ENCODE results near the gene POLR2B.
"Not testable (repeated sequence)": the region's sequence is repeated elsewhere in the genome, so short reads cannot be mapped to it uniquely, and the experiment has no call there.

Gene POLR2B

DNA sequence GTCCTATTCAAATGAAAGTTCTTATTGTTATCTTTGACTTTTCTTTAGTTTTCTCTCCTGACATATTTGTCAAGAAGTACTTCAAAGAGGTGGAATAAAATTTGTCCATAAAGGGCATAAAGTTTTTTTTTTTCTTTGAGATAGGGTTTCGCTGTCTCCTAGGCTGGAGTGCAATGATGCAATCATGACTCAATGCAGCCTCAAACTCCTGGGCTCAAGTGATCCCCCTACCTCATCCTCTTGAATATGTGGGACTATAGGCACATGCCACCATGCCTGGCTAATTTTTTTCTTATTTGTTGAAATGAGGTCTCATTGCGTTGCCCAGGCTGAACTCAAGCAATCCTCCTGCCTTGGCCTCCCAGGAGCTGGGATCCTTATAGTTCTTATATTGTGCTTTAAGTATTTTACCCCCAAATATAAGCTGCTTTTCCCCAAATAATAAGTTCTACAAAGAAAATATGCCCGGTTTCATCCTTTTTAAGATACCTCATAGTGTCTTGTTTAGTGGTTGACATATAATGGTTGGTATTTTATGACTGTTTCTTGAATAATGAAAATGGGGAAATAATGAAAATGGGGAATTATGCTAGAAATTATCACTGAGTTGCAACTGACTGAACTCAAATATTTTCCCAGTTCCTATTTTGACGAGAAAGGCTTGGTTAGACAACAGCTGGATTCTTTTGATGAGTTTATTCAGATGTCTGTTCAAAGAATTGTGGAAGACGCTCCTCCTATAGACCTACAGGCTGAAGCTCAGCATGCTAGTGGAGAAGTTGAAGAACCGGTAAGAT is 11.6 kb downstream of the POLR2B start:
- DNase-seq: no peak

DNA sequence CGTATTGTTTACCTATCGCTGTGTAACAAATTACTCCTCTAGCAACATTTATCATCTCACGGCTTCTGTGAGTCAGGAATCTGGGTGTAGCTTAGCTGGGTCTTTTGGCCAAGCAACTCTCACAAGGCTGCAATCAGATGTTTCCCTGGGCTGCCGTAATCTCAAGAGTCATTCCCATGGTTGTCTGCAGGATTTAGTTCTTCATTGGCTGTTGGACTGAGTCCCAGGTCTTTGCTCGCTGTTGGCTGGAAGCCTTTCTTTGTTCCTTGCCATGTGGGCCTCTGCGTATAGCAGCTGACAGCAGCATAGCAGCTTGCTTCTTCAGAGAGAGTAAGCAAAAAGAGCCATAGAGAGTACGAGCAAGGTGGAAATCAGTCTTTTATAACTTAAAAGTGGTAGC is 16.8 kb downstream of the POLR2B start:
- no peak for DNase-seq

DNA sequence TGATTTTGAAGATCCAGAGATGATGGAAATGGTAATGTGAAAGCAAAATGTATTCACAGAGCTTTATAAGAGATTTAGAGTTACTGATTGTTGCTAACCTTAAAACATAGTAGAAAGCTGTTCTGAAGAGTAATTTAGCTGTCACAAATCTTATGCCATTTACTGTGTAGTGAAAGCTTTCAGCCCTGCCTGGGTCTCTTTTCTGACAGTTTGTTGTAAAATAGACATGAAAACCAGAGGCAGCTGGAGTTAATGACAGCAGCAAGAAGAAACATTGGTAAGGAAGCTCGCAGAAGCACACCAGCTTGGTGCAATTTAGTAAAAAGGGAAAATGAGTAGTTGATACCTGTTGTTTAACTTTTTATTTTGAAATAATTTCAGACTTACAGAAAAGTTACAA is 21.1 kb downstream of the POLR2B start:
- DNase-seq: no peak

DNA sequence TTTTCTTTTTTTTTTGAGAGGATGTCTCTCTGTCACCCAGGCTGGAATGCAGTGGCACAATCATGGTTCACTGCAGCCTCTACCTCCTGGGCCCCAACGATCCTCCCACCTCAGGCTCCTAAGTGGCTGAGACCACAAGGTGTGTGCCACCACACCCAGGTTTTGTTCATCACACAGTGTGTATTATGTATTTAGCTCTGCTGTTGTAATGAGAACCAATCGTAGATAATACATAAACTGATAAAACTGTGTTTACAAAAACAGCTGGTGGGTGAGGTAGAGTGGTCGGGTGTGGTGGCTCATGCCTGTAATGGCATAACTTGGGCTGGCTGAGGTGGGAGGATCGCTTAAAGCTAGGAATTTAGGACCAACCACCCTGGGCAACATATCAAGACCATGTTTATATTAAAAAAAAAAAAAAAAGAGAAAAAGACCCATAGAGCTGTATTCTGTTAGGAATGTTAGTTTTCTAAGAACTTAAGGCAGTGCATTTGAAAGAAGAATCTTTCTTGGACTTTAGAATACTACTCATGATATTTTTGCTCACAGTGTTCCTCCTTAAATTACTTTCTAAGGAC is 34.9 kb downstream of the POLR2B start:
- DNase-seq: no peak

DNA sequence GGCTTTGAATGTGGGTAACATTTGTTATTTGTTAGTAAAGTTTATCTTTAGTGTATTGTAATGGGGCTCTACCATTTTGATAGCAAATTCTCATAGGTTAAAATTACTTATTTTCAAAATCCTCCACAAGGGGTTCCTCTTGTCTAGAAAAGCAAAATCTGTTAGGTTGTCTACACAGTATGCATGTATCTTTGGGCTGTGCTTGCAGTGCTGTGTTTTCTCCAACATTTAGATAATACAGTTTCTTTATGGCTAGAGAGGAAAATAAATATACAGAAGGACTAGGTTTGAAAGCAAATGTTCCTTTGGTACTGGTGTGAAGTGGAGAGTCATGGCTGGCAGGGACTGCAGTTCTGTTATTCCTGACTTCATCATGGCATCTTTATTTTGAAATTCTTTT is 40.3 kb downstream of the POLR2B start:
- DNase-seq: no peak

DNA sequence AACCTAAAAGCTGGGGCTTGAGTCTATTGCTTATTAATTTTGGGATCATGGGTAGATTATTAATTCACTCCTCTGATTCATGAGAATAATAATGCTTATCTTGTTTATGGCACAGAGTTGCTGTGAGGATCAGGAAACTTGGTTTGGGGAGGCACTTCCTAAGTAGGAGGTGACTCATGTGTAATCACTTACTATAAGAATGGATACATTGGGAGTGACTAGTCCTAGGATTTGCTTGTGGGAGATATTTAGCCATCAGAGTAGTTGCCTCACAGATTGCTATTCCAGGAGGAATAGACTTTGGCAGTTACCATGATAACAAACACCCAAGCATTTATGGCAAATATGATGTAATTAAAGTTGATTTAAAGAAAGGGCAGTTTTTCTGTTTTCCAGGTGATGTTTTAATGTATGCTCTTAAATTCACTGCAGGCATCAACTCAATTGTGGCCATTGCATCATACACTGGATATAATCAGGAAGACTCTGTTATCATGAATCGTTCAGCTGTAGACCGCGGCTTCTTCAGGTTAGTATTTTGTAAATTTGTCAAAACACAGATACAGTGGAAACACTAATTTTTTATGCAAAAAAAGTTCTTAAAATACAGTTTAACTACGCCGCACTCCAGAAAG is 41.9 kb downstream of the POLR2B start:
- no peak for DNase-seq

DNA sequence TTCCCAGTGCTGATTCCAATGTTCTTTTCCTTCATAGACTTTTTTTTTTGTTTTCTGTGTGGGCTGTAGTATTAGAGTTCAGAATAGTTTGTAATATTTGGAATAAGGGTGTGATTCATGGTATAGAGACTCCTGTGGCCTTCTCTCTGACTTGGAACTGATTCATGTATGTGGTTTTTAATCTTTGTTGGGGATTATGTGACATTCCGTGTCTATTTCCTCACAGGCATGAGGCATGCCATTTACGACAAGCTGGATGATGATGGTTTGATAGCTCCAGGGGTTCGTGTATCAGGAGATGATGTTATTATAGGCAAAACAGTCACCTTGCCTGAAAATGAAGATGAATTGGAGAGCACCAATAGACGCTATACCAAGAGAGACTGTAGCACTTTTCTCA is 44.4 kb downstream of the POLR2B start:
- DNase-seq: no peak

DNA sequence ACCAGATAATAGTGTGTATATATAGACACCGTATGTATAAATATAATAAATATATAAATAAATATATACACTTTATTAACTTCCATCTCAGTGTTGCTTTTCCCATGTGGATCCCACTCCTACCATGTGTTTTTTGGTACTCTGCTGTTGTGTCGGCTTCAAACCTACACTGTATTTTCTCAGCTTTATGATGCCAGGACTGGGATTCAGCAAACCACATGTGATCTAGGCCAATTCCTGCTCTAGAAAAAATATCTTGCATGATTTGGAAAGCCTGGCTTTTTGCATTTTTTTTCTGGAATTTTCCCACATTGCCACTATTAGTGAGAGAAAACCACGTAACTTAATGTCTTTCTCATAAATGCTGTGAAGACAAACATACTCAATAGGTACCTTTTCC is 55.8 kb downstream of the POLR2B start:
- DNase-seq: no peak

DNA sequence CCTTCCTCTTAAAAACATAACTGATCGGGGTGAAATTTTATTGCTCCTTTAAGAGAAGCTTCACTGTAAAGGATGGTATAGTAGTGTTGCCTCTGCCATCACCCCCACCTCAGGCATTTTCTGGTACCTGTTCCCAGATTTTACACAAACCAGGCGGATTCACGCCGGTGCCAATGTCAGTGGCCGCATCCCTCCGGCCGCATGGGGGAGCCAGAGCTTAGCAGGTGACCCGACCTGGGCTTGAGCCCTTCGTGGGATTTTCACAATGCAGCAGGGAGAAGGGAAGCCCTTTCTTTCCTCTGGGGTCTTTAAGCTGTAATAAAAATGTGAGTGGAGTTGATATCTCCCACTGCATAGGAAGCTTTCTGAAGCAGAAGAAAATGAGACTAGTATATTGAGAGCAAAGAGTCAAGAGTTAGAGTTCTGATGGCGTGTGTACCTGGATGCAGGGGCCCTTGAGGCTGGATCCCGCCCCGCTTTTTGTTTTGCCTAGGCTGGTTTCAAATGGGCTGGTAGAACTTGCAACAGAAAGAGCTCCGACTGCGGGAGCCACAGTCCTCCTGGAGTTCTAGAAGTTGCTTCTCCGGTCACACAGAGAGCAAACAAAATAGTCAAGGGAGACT is 59.4 kb downstream of the POLR2B start:
- no peak for DNase-seq

DNA sequence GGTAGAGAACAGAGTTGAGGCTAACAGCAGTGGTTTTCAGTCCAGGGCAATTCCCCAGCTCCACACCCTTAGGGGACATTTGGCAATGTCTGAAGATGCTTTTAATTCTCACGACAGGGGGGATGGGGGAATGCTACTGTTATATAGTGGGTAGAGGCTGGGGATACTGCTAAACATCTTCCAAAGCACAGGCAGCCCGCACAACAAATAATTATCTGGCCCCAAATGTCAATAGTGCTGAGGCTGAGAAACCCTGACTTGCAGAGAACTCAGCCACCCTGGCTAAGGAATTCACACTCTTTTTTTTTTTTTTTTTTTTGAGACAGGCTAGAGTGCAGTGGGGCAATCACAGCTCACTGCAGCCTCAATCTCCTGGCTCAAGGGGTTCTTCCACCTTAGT is 60.6 kb downstream of the POLR2B start:
- DNase-seq: no peak

DNA sequence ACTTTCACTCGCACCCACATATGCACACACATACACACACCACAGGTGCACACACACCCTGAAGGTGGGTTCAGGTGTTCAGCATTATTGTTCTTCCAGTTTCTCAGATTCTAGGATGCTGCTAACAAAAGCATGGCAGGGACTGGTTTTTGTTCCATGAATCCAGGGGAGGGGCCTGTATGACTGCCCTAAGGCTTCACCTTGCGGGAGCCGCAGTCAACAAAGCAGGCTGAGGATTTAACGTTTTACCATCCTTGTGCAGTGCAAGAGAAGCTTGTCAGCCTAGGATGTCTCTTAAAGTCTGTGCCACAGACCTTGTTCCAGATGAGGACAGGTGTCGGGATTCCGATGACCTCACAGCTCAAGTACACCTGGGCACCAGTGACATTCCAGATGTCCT is 61.8 kb downstream of the POLR2B start:
- no peak for DNase-seq

DNA sequence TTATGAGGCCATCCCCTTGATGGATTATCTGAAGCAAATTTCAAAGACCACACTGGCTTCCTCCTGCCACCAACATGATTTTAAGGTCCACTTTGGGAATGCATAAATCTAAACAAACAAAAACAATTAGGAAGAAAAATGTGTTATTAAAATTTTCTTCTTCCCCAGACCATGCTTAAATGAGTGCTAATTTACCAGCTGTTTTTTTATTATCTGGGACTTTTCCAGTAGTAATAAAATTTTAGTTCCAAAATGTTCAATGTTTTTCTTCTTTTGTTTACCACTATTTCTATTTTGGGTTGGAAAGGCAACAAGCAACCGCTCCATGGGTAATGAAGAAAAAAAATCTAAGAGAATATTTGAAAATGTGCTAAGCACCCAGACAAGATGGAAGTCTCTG is 62.3 kb downstream of the POLR2B start:
- no peak for DNase-seq

DNA sequence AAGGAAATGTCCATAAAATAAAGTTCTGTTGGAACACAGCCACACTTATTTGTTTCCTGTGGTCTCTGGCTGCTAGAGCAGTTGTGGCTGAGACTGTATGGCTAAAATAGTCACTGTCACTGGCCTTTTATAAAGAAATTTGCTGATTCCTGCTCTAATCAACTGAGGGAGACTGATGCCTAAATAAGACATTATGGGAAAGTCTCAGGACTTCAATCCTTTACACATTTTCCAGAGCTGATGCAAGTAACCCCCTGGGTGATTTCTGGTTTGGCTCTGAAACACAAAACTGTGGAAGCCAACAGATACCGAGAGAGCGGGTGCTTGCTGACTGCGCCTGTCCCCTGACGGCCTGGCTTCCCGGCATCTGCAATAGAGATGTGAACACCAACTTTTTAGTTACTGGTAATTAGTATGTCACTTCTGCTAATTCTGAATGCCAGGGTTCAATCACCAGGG is 64.0 kb downstream of the POLR2B start:
- DNase-seq: no peak

DNA sequence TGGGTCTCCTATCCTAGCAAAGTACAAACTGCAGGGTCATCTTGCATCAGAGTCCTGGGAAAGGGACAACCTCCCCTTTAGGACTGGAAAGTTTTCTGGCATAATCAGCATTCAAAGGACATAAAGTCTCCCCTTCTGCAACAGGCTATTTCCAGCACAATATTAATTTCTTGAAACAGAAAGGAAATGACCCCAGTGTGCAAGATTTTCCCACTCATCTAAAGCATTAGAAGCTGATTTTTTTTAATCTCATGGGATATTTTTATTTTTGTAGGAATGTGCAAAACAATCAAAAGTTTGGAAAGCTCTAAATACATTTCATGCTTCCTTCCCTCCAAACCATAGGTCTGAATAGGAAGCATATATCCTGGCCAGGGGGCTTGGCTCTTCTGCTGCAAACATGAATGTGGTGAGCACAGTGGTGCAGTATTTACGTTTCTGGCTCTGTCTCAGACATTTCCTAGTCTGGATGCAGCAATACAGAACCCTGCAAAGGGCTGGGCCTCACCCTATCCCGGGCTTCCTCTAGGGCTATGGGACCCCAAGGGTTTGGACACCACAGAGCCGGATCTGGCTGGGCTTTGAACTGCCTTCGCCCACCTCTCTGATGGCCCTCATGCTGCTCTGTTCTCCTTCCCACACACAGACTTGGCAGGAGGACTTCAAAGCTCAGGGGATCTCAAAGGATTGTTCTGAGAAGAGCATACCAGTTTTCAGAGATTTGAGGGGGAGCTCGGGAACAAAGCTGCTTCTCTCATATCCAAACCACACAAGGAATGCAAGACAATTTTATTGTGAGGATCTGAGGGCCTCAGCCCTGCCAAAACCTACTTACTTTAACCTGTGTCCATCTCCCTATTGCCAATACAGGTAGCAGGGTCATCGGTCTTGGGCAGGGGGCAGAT is 64.9 kb downstream of the POLR2B start:
- no peak for DNase-seq

DNA sequence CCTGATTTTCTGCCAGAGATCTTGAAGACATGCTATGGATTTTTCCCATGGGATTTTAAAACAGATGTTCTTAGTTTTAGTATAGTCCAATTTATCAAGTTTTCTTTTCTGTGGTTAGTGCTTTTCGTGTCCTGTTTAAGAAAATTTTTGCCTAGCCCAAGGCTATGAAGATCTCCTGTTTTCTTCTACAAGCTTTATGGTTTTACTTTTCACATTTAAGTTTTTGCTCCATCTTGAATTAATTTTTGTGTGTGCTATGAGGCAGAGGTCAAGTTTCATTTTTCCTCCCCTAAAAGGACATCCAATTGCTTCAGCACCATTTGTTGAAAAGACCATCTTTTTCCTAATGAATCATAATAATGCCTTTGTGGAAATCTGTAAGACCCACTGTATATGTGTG is 65.6 kb downstream of the POLR2B start:
- no peak for DNase-seq

DNA sequence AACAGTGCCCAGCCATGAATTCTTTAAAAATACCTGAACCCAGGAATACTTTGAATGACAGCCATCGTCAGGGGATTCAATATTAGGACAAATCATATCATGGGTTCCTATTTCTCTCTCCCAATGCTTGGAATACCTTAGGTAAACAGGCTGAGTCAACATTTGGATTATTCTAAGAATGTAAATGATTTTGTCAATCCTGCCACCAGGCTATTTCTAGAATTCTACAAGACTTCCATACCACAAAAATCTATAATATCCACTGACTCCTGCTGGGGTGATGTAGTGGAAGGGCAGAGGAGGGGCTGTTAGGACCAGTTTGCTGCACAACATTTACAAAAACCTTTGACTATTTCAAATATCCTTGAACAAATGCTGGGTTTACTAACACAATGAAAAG is 66.3 kb downstream of the POLR2B start:
- DNase-seq: no peak

DNA sequence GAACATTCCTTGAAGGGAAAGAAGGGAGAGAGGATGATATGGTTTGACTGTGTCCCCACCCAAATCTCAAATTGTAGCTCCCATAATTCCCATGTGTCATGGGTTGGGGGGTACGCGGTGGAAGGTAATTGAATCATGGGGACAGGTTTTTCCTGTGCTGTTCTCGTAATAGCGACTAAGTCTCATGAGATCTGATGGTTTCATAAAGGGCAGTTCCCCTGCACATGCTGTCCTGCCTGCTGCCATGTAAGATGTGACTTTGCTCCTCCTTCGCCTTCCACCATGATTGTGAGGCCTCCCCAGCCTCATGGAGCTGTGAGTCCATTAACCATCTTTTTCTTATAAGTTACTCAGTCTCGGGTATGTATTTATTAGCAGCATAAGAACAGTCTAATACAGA is 68.3 kb downstream of the POLR2B start:
- not testable (repeated sequence) for DNase-seq

DNA sequence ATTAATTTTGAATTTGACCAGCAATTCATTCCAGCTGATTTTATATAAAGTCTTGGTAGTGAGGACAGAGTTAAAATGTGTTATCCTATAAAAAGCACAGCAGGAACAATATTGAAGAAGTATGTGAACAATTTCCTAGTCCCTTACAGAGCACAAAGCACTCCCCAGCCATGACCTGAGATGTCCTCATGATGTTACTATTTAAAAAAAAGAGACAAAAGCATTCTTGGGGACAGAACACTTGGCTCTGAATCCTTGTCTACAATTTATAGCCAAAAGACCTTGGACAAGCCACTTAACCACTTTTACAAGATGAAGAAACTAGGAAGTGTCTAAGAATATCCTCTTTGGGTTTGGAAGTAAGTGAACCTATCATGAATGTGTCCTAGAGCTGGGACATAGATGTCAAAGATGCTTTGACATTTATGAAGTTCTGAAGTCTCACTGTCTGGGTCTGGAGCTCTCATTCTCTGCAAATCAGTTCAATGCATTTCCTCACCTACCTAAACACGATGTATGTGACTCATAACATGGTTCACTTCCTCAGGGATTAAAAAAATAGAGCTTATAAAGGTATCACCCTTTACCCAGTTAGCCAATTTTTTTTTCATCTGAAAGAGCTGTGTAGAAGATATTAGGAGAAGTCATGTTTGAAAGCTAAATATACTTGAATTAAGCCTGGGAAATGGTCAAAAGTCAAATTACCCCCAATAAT is 70.1 kb downstream of the POLR2B start:
- DNase-seq: no peak

DNA sequence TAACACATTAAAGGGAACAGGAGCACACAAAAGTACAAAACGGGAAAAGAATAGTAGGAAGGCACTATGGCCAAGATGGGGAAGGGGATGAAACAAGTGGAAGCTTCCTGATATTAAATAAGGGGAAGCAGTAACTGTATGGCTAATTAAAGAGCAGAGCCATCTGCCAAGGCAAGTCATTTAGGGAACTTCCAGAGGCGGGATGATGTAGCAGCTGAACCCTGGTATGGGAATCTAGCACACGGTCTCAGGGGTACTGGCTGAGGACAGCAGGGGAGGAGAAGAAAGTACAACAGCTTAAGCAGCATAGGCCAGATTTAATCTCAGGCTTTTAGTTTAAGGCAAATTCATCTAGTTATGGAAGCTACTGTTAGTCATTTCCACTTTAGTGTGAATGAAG is 72.4 kb downstream of the POLR2B start:
- DNase-seq: no peak

DNA sequence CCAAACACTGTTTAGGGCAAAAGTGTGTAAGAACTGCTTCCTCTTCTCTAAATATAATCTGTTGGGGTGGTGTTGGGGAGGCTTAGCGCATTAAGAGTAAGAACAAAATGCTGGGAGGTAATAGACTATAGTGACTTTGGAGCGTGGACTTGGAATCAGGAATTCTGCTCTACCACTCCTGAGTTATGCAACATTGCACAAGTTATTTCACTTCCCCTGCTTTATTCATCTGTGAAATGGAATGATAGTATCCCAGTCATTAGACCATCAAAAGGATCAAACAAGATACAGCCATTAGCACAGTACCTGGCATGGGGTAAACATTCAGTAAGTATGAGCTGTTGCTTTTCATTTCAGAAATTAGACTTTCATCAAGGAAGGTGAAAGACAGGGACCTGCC is 72.8 kb downstream of the POLR2B start:
- no peak for DNase-seq

DNA sequence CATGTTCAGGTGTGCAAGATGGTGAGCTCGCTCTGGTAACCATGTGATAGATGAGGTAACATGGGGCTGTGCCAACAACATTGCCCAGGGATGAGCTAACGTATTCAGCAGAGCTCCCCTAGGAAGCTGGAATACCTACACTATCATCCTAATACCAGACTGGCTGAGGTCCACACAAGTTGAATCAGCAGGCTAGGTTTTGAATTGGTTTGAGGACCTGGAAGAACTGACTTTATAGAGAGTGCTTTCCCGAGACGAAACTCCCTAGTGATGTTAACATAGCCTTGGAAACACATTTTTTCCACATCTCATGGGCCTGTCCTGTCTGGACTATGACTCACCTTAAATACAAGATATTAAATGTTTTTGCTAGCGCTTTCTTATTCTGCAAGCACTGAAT is 74.8 kb downstream of the POLR2B start:
- DNase-seq: no peak

DNA sequence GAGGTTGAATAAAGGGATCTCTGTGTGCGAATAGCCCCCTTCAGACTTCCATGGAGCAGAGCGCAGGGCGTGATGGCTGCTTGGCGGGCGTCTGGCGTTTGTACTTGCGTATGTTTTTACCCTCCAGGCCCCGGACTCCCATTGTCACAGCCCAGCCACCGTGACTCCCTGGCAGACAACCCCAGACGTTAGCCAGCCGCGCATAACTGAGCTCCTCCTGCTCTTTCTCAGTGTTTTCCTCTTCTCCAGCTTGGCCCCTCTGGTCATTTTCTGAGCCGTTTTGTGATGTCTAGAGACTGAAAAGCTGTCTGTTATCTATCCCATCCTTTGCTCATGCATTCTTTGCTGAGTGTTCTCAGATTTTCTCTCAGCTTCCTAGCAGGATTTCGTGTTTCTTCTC is 77.2 kb downstream of the POLR2B start:
- DNase-seq: no peak
